Activated B cell treated with CpG ODN at 0.5 μM for 24 hours (primary cell): ENCODE results near the gene GNA14. TPM values are rescaled to one million over a fixed set of nuclear protein-coding genes. Genes with fewer than 3 reads are reported as not detected.

Source experiments
- ATAC-seq: fragments of 200-7000 bp; cut with Tn5 transposase; one replicate; pipeline ENCODE4 v1.10.0; 2021; ENCODE audit warnings: low read depth, mild to moderate bottlenecking, moderate library complexity
- CTCF ChIA-PET: fragments of 350-600 bp; sonication (Branson Sonifier 250); formaldehyde crosslinking; loops from one replicate; lab custom pipeline; 2021; ENCODE audit warnings: antibody characterized with exemption; lab: Charles Lee
- POLR2A ChIA-PET: fragments of 350-600 bp; sonication (Branson Sonifier 250); formaldehyde crosslinking; loops from one replicate; lab custom pipeline; 2021; ENCODE audit warnings: antibody characterized with exemption; lab: Charles Lee
- DNase-seq: peaks from one replicate; pipeline ENCODE4 v3.0.0; 2022
- H3K27ac Mint-ChIP-seq: one replicate; pipeline ENCODE4 v1.8.0; 2020; ENCODE audit warnings: mixed read lengths
- H3K27me3 Mint-ChIP-seq: one replicate; pipeline ENCODE4 v1.8.0; 2021; ENCODE audit warnings: mixed read lengths
- H3K36me3 Mint-ChIP-seq: one replicate; pipeline ENCODE4 v1.8.0; 2021; ENCODE audit warnings: low read depth, mixed read lengths
- H3K4me1 Mint-ChIP-seq: one replicate; pipeline ENCODE4 v1.8.0; 2021; ENCODE audit warnings: mixed read lengths
- H3K4me3 Mint-ChIP-seq: one replicate; pipeline ENCODE4 v1.8.0; 2020; ENCODE audit warnings: mild to moderate bottlenecking, mixed read lengths
- H3K9me3 Mint-ChIP-seq: one replicate; pipeline ENCODE4 v1.8.0; 2020; ENCODE audit warnings: mixed read lengths
- CTCF ChIP-seq: fragments of 200-600 bp; IDR thresholded peaks from one replicate; pipeline ENCODE4 v1.8.0; 2022; ENCODE audit warnings: antibody characterized with exemption, mild to moderate bottlenecking
- intact Hi-C: fragments of 100-400 bp; cut with micrococcal nuclease; formaldehyde crosslinking; loops from one replicate; pipeline ENCODE4 v1.15.1; 2024
- total RNA-seq: library from RNA; stranded (reverse); gene quantifications from 2 replicates; pipeline ENCODE4 v1.2.3, GENCODE V29; 2022

The GNA14 gene
- total RNA-seq, 1 donor from 2014 or later, result not detected

DNA sequence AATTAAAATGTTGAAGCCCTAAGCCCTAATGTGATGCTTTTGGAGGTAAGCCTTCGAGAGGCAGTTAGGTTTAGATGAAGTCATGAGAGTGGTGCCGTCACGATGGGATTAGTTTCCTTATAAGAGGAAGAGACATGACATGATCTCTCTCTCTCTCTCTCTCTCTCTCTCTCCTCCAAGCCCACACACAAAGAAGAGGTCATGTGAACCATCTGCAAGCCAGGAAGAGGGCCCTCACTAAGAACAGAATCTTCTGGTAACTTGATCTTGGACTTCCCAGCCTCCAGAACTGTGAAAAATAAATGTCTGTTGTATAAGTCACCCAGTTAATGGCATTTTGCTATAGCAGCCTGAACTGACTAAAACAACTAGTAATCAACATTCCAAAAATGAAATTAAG lies 175.5 kb downstream of the GNA14 start:
- no peak overlapping the region for H3K4me3 Mint-ChIP-seq
- no peak for ATAC-seq
- H3K9me3 Mint-ChIP-seq, result peaks cover 3% of the 10 kb centered on the region
- POLR2A ChIA-PET, result no interaction called here
- CTCF ChIA-PET, result no interaction called here
- TF ChIP-seq CTCF, result no peak
- peaks cover 8% of the 10 kb centered on the region for H3K4me1 Mint-ChIP-seq
- DNase-seq, result no peak
- no peak overlapping the region for H3K27ac Mint-ChIP-seq
- intact Hi-C loops, result no loop called here
- no peaks in the 10 kb centered on the region for H3K36me3 Mint-ChIP-seq
- H3K27me3 Mint-ChIP-seq, result no peaks in the 10 kb centered on the region

DNA sequence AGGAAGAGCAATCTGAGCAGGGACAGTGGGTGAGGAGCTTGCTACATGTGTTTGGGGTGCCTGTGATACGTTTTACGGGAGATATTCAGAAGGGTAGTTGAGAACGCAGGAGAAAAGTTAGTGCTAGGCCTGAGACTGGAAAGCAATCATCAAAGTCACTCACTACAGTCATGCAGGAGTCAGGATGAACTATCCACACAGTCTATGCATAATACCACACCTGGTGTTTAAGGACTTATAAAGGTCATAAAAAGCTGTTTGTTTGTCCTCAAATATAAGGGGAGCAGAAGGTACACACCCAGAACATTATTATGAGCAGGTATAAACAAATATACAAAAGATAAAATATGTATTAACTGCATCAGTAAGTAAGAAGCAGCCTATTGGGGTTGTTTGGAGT lies 176.6 kb downstream of the GNA14 start:
- ATAC-seq (no peak), DNase-seq (no peak)
- CTCF ChIA-PET, result no interaction called here
- intact Hi-C loops, result no loop called here
- POLR2A ChIA-PET, result no interaction called here
- Mint-ChIP-seq H3K27ac (no peak overlapping the region), H3K36me3 (no peaks in the 10 kb centered on the region), H3K27me3 (no peaks in the 10 kb centered on the region), H3K4me3 (no peak overlapping the region), H3K4me1 (peaks cover 8% of the 10 kb centered on the region), H3K9me3 (no peaks in the 10 kb centered on the region)
- no peak for TF ChIP-seq CTCF

GRCh38 chr9:77469515-77470231 lies 178.4 kb downstream of the GNA14 start:
- Mint-ChIP-seq H3K9me3 (no peaks in the 10 kb centered on the region), H3K4me1 (no peaks in the 10 kb centered on the region), H3K36me3 (no peaks in the 10 kb centered on the region), H3K27ac (no peak overlapping the region), H3K4me3 (no peak overlapping the region), H3K27me3 (peaks cover under 1% of the 10 kb centered on the region)
- ChIA-PET CTCF (interaction anchor here (1.8 kb wide), 1 partner anchor 13 kb away, joined by 4 read pairs; no protein-coding TSS in a partner anchor), POLR2A (no interaction called here)
- TF ChIP-seq CTCF, result no peak
- DNase-seq (no peak), ATAC-seq (no peak)
- intact Hi-C loops, result no loop called here

- Mint-ChIP-seq H3K27me3 (peaks cover 4% of the 10 kb centered on the region), H3K27ac (no peak overlapping the region), H3K4me3 (no peak overlapping the region), H3K36me3 (no peaks in the 10 kb centered on the region), H3K4me1 (no peaks in the 10 kb centered on the region), H3K9me3 (no peaks in the 10 kb centered on the region)
- intact Hi-C loops, result no loop called here
- no peak for TF ChIP-seq CTCF
- no peak for DNase-seq
- ChIA-PET CTCF (no interaction called here), POLR2A (no interaction called here)
- no peak for ATAC-seq
These were observed 183.5 kb downstream of the GNA14 start for GRCh38 chr9:77464661-77465060.

- intact Hi-C loops, result no loop called here
- ChIA-PET POLR2A (no interaction called here), CTCF (no interaction called here)
- Mint-ChIP-seq H3K27me3 (peaks cover 5% of the 10 kb centered on the region), H3K4me1 (no peaks in the 10 kb centered on the region), H3K27ac (no peak overlapping the region), H3K4me3 (no peak overlapping the region), H3K9me3 (no peaks in the 10 kb centered on the region), H3K36me3 (no peaks in the 10 kb centered on the region)
- DNase-seq, result no peak
- no peak for ATAC-seq
- no peak for TF ChIP-seq CTCF
These were observed 185.0 kb downstream of the GNA14 start for GRCh38 chr9:77463151-77463550.
